Measurements from ENCODE around the gene LRMDA.

Gene LRMDA

DNA sequence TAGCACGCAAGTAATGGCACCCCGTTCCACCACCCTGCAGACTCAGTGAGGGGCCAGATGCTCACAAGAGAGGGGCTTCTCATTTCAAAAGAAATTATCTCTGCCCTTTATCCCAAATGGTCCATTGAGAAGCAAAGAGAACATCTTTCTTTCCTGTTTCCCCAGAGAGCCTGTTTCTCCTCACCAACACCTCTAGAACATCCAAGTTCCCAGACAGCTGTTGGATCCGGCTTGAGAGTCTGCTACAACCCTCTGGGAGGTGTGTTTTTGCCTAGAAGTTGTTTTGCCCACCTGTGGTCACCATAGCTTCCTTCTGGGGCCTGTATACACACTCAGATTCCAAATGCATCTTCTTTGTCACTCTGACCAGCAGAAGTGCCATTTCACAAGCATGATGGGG, 637.4 kb downstream of the LRMDA start:
- DNase-seq (ENCODE audit: low read depth in 1 of 2, low spot score in 1 of 2): no peak

DNA sequence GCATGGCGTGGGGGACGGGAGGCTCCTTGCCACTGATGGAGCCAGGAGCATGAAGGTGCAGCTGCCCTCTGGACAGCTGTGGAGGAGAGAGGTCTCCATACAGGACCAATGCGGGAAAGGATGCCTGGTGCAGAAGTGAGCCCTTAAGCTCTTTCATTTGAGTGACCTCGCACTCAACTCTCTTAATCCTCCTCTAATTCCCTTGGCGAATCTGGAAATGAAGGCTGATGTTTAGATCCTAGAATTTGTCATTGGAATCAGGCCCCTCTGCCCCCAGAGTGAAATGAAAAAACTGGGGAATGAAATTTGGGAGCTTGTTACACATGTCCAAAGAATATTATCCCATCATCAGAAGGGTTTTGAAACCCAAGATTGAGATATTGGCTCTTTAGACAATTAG, 639.5 kb downstream of the LRMDA start:
- no peak for DNase-seq (ENCODE audit: low read depth in 1 of 2, low spot score in 1 of 2)

DNA sequence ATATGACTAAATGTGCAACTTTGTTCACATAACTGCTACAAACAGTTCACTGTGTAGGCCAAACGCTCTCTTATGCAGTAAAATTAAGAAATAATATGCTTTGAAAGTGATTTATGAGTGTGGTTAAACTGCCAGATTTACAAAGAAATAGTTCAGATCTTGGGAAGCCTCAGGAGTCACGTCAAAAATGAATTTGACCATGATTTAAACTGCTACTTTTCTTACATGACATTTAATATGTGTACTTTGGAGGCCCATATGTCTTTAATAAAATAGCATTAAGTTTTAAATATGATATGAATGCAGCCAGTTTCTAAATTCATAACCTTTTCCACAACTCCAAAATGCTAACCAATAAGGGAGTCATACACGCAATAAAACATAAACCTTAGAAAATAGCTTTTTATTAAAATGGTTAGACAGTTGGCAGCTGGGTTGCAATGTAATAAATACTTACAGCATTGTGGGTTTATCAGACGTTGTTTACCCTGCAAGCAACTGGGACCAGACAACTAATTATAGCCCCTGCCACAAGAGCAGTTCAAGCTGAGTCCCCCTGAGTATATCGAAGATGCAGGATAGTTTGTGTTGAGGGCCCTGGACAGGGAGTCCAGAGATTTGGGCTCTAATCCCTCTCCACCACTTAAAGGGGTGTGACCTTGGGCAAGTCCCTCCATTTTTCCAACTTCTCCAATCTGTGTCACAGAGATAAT, 640.4 kb downstream of the LRMDA start:
- DNase-seq (ENCODE audit: low read depth in 1 of 2, low spot score in 1 of 2): no peak

DNA sequence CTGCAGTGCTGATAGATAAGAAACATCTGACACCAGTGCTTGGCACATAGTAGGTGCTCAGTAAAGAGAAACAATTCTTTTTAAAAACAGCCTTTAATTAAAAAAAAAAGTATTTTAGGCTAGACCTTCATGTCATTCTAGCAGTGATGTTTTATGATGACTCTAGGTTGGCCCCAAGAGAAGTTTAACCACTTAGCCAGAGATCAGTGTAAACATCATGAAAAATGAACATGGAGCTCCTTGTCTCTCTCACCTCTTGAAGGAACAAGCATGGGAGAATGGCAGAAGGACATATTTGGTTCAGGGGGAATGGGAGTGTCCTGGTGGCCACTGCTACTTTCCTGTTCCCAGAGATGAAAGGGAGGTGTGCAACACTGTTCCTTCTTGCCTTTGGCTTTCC, 641.0 kb downstream of the LRMDA start:
- no peak for DNase-seq (ENCODE audit: low read depth in 1 of 2, low spot score in 1 of 2)

DNA sequence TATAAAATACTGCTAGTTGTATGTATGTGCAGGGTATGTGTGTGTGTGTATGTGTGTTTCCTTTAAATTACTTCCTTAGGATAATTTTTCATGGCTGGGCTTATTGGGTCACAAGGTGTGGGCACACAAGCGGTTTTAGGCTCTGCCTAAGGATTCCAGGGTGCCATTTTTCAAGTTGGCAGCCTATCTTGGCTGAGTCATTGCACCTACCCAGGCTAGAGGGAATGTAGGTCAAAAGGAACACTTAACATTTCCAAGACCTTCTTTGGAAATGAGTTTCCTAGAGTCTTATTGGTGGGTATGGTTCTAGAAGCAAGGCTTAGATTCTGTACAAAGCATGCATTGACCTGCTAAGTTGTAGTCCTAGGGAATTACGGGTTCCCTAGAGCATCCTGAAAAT, 642.1 kb downstream of the LRMDA start:
- DNase-seq (ENCODE audit: low read depth in 1 of 2, low spot score in 1 of 2): no peak

DNA sequence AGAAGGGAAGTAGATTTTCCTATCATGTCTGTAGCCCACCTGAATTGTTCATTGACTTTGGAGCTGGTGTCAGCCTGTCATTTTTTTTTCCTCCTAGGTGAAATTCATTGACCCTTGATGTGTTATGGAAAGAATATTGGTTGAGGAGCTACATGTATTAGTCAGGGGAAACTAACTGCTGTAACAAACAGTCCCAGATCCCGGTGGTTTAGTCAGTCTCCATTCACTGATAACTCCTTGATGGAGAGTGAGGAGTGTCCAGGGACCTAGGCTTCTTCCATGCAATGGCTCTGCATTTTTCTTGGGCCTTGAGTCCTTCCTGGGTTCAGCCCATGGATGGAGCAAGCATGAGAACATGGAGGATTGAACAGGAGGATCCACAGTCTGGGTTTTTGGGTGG, 643.2 kb downstream of the LRMDA start:
- DNase-seq (ENCODE audit: low read depth in 1 of 2, low spot score in 1 of 2): no peak

DNA sequence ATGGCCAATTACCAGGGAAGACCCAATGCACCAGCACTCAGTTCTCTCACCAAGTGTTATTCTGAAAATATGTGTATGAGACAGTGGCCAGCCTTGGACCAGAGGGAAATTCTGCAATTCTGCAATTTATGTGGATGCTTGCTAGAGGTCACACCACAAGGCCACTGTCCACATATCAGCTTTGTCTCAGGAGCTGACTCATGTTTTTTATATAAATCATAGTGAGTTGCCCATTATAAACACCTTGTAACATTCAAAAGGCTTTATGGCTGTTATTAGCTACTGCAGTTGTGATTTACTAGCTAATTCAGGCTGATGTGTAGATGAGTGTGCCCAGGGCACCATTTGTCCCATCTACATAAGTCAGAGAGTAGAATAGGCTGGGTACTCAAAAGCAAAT, 649.0 kb downstream of the LRMDA start:
- DNase-seq (ENCODE audit: low read depth in 1 of 2, low spot score in 1 of 2): no peak

DNA sequence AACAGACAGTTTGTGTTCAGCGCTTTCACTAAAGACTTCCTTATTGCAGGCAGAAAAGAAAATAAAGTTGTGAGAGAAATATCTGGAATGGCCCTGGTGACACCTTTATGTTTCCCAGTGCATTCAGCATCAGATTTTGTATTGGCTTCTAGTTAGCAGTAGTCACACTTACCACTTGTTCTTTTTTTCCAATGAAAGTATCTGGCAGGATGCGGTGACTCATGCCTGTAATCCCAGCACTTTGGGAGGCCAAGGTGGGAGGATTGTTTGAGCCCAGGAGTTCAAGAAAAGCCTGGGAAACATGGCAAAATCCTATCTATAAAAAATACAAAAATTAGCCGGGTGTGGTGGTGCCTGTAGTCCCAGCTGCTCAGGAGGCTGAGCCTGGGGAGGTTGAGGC, 649.6 kb downstream of the LRMDA start:
- DNase-seq (ENCODE audit: low read depth in 1 of 2, low spot score in 1 of 2): no peak

DNA sequence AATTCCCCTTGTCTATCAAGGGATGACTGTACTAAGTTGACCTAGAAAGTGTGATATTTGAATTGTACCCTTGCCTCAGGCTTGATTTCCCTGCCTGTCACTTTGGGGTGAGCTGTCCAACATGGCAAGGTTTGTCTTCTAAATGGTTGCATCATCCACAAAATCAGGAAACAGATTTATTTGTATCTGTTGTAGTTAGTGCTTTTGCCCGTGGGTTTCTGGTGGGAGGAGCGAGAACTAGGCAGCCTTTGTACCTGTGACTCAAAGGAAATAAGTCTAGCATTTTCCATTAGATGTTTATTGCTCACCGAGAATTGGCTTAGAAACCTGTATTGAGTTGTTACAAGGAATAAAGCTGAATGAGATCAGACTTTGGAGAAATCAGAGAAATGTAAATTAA, 650.8 kb downstream of the LRMDA start:
- DNase-seq (ENCODE audit: low read depth in 1 of 2, low spot score in 1 of 2): no peak

DNA sequence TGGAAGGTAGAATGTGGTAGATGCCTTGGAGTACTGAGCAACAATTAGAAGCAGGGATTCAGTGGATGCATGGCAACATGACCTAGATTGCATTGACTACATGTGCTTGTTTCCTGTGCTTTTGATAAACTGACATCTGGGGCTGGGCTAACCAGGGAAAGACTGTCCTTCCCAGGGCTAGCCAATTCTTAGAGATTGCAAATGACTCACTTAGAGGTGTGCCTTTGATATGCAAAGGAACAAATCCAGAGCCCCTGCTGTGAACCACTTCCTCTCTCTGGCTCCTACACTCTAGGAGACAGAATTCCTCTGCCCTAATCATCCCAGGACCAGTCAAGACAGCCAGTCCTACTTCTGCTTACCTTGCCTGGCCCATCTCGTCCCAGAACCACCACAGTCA, 651.5 kb downstream of the LRMDA start:
- DNase-seq (ENCODE audit: low read depth in 1 of 2, low spot score in 1 of 2): no peak

DNA sequence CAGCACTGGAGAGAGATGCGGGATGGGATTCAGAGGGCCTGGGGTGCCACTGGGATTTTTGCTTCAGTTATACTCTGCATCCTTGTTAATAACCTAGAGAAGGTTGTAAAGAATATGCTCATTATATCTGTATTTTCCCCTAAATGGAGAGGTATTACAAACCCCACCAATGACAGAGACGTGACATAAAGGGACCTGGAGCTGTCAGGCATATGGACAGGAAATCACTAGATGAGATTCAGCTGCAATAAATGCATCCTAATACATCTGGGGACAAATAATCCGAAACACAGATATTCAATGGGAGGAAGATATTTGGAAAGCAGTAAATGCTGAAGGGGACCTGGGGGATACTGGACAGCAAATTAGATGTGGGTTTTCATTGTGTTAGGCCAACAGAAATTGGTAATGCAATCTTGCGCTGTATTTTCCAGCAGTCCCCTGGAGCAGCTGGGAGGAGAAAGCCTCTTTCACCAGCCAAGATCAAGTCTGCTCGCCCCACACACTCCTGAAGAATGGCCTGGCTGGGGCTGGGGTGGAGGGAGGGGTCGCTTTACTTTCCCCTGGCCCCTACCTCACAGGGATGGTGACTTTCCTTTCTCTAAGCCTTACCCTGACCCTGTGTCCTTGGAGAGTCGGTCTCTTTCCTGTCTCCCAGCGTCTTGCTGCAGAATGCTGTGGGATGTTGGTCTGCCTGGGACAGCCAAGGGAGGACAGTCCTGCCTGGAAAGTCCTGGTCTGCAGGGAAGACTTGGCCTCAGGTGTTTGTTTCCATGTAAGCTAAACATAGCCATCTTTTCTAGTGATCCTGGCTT, 653.8 kb downstream of the LRMDA start:
- DNase-seq (ENCODE audit: low read depth in 1 of 2, low spot score in 1 of 2): no peak

DNA sequence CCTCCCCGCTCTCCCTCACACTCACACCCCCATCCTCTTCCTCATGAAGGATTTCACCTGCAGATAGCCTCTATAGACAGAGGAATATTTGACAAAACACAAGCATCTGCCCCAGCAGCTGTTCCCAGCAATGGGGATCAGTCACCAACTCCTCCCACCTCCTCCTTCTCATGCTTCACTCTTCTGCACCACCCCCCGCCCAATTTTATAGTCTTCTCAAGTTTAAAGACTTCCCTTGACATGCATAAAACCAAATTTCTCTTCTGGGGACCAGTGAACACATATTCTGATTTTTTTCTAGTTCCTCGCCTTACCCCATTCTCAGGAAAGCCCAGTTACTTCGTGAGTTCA, 654.4 kb downstream of the LRMDA start:
- no peak for DNase-seq (ENCODE audit: low read depth in 1 of 2, low spot score in 1 of 2)

DNA sequence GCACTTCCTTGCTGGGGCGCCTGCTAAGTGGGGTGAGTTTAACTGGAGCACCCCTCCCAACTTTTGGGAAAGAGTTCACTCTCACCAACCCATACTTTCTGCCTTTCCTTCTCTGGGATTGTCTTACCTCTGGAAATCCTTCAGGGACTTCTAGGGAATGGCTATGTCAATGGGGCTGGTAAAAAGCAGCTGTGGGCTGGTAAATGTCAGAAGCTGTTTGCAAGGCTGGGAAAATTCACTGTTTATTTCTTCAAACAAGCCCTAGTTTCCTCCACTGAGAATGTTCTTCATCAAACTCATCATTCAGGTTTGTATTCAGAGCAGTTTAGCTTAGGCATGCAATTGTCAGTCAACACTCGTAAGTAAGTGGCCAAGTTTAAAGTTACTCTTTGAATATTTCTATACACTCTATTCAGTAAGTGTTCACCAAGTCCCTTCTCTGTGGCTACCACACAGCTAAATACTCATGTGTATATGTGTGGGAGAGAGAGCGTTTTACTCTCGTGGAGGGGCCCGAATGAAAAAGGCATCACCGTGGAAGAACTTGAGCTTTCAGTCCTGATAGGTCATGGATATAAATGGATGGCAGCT, 654.8 kb downstream of the LRMDA start:
- DNase-seq (ENCODE audit: low read depth in 1 of 2, low spot score in 1 of 2): no peak

DNA sequence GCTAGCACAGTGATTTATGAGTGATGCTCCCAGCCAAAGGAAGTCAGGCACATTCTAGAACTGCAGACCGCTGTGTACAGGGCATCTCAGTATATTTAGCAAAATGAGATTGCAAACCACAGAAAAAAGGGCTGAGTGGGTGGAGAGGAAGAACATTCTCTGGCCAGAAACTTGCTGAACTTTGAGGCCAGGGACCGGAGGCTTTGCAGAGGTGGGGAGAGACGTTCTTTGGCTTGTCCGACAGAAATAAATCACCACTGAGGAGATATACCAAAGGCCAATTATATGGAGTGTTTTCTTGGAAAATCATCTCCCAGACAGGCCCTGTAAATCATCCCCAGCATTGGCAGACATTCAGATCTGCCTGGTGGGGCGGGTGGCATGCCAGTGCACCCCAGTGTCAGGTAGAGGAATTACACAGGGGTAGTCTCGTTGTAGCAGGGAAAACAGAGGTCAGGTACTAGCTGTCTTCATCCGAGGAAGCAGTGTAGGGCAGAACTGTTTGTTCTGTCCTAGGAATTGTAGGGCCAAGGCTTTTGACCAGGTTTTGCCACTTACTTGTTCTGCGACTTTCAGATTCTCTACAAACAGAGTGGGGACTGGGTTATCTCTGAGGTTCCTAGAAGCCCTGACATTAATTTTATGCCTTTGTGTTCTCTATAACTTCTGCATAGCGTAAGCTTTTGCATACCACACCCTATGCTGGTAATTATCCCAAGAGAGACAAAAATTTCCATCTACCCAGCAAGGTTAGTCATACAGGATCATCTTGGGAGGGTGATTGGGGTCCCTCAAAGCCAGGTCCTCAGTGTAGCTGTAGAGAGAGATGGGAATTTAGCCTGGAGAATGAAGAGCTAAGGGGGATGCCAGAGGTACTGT, 655.6 kb downstream of the LRMDA start:
- DNase-seq (ENCODE audit: low read depth in 1 of 2, low spot score in 1 of 2): no peak

DNA sequence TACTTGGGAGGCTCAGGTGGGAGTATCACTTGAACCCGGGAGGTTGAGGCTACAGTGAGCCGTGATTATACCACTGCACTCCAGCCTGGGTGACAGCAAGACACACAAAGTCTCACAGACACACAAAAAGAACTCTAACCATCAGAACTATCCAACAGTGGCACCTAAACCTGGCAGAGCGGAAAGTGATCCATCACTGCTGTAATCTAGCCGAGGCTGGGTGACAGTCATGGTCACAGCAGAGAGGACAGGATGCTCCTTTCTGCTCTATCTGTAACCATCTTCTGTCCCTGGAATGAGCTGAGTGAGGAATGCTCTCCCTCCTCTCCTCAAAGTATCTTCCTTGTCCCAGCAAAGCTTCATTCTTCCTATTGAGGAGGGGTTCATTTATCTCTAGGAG, 656.6 kb downstream of the LRMDA start:
- DNase-seq (ENCODE audit: low read depth in 1 of 2, low spot score in 1 of 2): no peak

DNA sequence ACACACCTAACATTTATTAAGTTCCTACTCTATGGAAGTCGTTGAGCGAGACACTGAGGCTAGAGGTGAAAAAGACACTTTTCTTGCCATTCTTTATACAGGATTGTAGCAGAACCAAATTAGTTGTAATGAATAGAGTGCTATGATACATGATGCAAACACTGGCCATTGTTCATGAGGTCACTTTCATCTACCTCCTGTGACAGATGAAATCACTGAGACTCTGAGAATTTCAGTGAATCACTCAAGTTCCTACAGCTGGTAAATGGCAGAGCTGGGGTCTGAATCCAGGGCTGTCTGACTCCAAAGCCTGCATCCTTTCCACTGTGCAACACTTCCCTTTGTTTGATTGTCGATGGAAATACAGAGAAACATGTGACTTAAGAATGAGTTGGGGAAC, 657.6 kb downstream of the LRMDA start:
- DNase-seq (ENCODE audit: low read depth in 1 of 2, low spot score in 1 of 2): no peak

DNA sequence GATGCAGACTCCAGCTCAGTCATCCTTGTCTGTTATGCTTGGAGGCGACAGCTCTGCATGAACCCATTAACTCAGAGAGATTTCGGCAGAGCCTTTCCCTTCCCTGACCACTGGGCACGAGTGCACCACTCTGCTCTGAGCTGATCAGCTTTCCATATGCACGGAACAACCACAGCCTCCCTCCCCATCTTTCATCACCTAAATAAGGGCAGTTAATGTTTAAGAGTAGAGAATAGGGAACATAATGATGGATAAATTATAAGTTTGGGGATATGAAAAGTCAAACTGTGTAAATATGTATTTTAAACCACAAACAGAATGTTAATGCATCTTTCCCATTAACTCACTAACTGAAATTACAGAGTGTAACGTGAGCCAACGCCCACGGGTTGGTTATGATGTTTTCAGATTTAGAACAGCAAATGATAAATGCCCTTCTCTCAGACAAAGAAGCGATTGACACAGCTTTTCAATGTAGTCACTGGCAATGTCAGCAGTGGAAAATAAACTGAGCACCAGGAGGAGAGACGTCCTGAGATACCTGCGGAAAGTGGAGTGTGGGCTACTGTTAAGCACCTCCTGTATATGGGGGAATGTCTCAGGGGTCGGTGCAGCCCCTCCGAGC, 658.2 kb downstream of the LRMDA start:
- no peak for DNase-seq (ENCODE audit: low read depth in 1 of 2, low spot score in 1 of 2)

DNA sequence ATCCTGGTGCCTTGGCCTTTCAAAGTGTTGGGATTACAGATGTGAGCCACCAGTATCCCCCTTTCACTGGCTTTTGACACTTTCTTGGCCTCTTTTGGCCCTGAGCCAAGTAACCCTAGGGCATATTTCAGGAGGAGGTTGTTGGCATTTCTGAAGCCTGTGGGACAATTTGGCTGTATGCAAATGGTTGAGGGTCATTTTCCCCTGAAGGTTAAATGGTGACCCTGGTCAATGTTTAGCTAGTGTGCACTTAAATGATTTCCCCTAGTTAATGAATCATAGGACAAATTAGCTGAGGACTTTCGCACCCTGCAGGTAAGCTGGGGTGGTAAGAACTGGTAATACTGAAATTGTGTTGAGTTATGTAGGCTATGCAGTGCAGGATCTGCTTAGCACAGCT, 660.5 kb downstream of the LRMDA start:
- DNase-seq (ENCODE audit: low read depth in 1 of 2, low spot score in 1 of 2): no peak

DNA sequence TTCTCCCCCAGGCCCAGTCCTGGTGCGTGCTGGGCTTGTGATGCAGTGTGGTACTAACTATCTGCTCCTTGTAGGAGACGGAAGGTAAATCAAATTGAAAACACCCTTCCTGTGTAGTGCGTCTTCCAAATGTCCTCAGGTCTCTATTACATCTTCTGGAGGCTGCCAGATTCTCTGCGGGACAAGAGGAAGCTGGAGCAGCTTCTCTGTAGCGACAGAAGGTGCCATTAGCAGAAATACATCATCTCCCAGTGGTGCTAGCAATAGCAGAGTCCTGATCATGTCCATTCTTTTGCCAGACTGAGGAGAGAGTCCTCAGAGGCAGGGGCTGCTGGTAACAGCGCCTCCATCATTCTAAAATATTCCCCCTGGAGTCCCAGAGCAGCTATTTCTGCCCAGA, 675.2 kb downstream of the LRMDA start:
- no peak for DNase-seq (ENCODE audit: low read depth in 1 of 2, low spot score in 1 of 2)

DNA sequence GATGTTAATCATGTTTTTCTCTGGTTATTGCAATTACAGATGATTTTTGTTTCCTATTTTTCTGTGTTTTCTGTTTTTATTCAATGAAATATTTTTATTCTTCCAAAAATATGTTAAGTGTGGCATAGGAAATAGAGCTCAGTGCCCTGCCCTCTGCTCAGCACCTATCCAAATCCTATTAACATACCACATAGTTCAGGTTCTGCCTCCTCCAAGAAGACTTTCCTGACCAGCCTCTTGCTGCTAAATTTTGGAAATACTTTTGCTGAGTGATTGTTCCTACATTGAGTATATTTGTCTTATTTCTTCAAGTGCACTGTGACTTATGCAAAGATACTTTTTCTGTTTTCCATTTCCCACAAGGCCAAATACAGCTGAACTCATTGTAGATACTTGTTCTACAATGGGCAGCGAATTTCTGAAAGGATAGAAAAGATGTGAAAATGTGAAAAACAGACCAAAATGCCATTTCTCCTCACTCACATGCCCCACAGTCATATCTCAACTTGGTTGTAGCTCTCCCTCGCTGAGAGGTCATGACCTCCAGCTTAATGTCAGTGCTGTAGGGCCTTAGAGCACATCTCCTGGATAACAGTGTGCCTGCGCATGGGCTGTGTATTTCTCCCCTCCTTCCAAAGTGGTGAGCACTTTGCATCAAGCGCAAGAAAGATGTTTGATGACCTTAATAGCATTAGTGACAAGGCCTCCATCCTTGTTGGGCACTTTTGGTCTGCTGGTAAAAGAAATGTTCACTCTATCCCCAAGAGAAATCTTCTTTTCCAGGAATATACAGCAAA, 677.3 kb downstream of the LRMDA start:
- no peak for DNase-seq (ENCODE audit: low read depth in 1 of 2, low spot score in 1 of 2)

All from stimulated activated CD4-positive, alpha-beta T cell treated with anti-CD3 and anti-CD28 coated beads, Interleukin-15, amount 100 ng/mL, for 1 hour (primary cell).